Activated gamma-delta T cell treated with Interleukin-2 at 50 U/mL for 16 hours (primary cell): Measurements from ENCODE around the gene KRTAP12-3.
"Not testable (repeated sequence)": the region's sequence is repeated elsewhere in the genome, so short reads cannot be mapped to it uniquely, and the experiment has no call there.

ENCODE experiments used
- DNase-seq: peaks from one replicate; pipeline ENCODE4 v3.0.0-alpha.2; 2020

The KRTAP12-3 gene, protein sequence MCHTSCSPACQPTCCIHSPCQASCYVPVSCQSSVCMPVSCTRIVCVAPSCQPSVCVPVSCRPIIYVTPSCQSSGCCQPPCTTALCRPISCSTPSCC

DNA sequence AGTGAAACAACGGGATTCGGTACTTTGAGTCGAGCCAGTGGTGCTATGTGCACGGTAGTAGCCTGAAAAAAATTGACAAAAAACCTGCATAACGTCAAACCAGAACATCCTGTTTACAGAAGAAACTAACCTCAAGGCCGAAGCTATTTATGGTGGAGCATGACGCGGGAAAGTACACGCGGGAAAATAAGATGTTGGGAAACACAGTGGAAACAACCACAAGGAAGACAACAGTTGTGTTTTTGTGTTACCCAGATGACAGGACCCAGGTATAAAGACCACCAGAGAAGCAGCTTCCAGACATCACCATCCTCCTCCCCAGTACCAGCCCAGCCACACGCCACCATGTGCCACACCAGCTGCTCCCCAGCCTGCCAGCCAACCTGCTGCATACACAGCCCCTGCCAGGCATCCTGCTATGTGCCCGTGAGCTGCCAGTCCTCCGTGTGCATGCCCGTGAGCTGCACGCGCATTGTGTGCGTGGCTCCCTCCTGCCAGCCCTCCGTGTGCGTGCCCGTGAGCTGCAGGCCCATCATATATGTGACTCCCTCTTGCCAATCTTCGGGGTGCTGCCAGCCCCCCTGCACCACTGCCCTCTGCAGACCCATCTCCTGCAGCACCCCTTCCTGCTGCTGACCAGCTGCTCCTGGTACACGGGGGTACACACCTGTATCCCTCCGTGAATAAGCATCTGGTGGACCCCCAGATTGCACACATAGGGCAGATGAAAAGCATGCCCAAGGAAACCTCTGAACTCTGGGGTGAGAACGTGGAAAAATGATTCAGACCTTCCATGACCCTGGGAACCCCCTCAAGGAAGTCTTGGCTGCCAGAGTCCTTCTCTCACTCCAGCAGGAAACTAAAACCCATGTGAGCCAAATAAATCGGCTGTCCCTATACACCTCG, at the start of gene KRTAP12-3:
Gene KRTAP12-3, plus strand, starts transcription at position 298 of the 906 bp plus-strand sequence. Its CDS starts 48 bp downstream, at position 346.
- DNase-seq: peak; percentile 49

GRCh38 chr21:44609193-44609592, 48.5 kb upstream of the KRTAP12-3 start:
- no peak for DNase-seq

GRCh38 chr21:44610157-44610843, 47.4 kb upstream of the KRTAP12-3 start:
- DNase-seq: not testable (repeated sequence)

DNA sequence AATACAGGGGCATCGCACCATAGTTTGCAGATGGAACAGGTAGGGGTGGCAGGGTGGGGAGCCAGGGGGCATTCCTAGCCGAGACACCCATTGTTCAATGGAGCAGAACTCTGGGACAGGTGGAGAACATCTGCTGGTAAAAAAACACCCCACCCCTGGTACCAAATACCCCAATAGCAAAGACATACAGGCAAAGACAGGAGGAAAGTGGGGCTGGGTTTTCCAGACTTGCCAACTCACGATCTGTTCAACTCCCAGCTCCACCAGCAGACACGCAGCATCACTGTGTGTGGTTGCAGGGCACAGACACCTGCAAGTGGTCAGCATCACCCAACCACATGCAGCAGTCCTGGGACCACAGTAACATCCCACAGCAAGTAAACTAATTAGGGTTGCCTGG, 46.2 kb upstream of the KRTAP12-3 start:
- DNase-seq: no peak

DNA sequence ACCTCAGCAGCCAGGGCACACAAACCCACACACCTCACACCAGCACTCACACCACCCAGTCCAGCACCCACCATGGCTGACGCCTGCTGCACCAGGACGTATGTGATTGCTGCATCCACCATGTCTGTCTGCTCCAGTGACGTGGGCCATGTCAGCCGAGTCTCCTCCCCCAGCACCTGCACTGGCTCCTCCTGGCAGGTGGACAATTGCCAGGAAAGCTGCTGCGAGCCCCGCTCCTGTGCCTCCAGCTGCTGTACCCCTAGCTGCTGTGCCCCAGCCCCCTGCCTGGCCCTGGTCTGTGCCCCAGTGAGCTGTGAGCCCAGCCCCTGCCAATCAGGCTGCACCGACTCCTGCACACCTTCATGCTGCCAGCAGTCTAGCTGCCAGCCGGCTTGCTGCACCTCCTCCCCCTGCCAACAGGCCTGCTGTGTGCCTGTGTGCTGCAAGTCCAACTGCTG, 45.7 kb upstream of the KRTAP12-3 start, which contains the start of gene KRTAP10-8:
Gene KRTAP10-8, plus strand, starts transcription at position 51 of the 458 bp plus-strand sequence. Its CDS starts 22 bp downstream, at position 73.
- no peak for DNase-seq

GRCh38 chr21:44612669-44613229, 45.0 kb upstream of the KRTAP12-3 start:
- DNase-seq: no peak

- DNase-seq: no peak
Measured at GRCh38 chr21:44613386-44614155, 44.2 kb upstream of the KRTAP12-3 start.

GRCh38 chr21:44614161-44614631, 43.5 kb upstream of the KRTAP12-3 start:
- DNase-seq: no peak

GRCh38 chr21:44614961-44615391, 42.8 kb upstream of the KRTAP12-3 start:
- DNase-seq: no peak

GRCh38 chr21:44615466-44615865, 42.3 kb upstream of the KRTAP12-3 start:
- DNase-seq: no peak

- no peak for DNase-seq
Measured at GRCh38 chr21:44615911-44616590, 41.7 kb upstream of the KRTAP12-3 start.

DNA sequence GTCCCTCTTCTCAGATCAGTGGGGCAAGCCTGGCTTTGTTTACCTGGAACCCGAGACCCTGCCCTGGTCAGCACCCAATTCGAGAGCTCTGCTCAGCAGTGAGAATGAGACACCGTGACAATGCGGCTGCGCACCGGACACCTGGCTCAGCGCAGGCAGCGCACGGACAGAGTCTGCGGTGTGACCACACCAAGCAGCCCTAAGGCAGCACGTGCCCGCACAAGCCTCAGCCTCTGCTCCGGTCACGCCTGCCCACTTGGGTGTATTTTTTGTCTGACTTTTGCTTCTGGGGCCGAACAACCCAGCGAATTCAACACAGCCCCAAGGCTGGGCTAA, 41.2 kb upstream of the KRTAP12-3 start:
- DNase-seq: no peak

DNA sequence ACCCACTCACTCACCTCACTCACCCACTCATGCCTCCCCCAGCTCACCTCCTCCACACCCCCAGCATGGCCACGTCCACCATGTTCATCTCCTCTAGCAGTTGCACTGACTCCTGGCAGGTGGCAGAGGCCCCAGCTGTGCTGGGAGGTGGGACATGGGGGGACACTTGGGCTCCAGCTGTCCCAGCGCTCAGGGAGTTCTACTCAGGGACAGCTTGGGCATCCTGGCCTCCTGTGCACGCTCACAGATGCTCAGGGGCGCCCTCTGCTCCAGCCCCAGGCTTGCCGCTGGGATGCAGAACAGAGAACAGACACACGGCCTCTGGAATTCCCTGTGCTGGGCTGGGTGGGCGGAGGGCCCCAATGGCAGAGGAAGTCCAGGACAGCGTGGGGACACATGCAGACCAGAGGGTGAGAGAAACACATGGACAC, 40.6 kb upstream of the KRTAP12-3 start:
- DNase-seq: no peak

- no peak for DNase-seq
Measured at GRCh38 chr21:44618504-44618903, 39.2 kb upstream of the KRTAP12-3 start.

DNA sequence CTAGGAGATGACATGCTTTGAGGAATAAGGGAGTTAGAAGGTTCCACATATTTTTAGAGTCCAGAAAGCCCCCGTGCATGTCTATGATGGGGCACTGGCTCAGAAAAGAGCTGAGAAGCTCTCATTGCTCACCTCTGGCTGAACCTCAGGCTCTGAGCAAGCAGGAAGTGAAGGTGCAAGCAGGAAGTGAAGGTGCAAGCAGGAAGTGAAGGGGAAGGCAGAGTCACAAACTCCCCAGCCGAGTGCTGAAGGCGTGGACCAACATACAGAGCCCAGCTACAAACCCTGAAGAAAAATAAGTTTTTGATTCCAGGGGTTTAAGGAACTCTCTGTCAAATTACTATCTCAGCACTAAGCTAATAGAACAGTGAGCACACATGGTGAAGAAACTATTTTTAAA, 38.8 kb upstream of the KRTAP12-3 start:
- DNase-seq: peak; percentile 67

- DNase-seq: no peak
Measured at GRCh38 chr21:44619886-44620285, 37.8 kb upstream of the KRTAP12-3 start.

DNA sequence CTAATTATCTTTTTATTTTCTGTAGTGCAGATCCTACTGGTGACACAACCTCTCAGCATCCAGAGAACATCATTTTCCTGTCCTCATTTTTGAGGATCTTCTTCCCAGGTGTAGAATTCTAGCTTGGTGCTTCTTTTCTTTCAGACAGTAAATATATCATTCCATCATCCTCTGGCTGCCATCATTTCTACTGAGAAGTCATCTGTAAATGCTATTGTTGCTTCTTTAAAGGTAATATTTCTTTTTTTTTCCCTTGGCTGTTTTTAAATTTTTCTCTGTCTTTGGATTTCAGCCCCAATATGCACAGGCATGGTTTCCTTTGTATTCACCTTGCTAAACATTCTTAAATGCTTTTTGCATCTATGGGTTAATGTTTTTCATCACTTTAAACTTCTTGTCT, 34.2 kb upstream of the KRTAP12-3 start:
- DNase-seq: no peak

DNA sequence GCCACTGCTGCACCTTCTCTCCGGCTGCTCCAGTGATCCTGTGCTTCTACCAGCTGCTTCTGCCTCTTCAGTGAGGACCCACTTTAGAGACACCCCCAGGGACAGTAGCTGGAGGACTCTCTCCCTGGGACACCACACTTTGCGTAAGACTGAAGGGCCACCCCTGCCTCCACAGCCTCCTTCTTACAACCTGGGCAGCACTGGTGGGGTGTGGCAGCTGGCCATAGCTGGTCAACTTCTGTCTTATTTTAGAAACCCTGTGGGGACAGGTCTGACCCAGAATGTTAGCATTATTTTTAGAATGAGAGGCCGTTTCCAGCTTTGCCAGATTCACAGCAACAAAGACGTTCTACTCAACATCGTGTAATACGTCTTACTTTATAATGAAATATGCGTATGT, 32.0 kb upstream of the KRTAP12-3 start:
- no peak for DNase-seq

GRCh38 chr21:44626262-44626661, 31.5 kb upstream of the KRTAP12-3 start:
- no peak for DNase-seq

DNA sequence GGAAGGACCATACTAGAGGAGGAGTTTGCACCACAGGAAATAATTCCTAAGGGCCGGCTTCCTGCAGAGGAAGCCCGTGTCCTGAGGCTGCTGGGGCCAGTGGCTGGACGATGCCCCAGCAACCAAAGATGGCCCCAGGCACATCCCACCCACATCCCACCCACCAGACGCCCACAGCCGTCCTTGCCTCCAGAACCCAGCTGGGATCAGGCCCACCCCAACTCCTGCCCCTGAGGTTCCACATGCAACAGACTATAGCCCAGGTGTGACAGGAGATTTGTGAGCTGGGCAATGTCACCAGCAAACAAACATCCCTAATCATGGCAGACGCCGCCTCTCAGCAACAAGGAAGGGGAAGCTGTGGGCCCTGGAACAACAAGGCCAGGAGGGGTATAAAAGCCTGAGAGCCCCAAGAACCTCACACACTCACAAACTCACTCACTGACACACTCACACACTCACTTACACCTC, 31.0 kb upstream of the KRTAP12-3 start, which contains the start of gene KRTAP10-9:
Gene KRTAP10-9, plus strand, starts transcription at position 421 of the 471 bp plus-strand sequence. CDS start 79 bp downstream, outside the sequence.
- no peak for DNase-seq

DNA sequence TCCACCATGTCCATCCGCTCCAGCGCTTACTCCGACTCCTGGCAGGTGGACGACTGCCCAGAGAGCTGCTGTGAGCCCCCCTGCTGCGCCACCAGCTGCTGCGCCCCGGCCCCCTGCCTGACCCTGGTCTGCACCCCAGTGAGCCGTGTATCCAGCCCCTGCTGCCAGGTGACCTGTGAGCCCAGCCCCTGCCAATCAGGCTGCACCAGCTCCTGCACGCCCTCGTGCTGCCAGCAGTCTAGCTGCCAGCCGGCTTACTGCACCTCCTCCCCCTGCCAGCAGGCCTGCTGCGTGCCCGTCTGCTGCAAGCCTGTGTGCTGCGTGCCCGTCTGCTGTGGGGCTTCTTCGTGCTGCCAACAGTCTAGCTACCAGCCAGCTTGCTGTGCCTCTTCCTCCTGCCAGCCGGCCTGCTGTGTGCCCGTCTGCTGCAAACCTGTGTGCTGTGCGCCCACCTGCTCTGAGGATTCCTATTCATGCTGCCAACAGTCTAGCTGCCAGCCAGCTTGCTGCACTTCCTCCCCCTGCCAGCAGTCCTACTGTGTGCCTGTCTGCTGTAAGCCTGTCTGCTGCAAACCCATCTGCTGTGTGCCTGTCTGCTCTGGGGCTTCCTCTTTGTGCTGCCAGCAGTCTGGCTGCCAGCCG, 30.4 kb upstream of the KRTAP12-3 start:
- not testable (repeated sequence) for DNase-seq
